22Rv1 (cell line): ENCODE results near the gene WDR72.
"Not testable (repeated sequence)": the region's sequence is repeated elsewhere in the genome, so short reads cannot be mapped to it uniquely, and the experiment has no call there.

Experiments used
- H3K27ac ChIP-seq: fragments of 450-650 bp; 2 replicates; pipeline ENCODE4 v1.5.1; 2017
- CTCF ChIP-seq: fragments of 450-650 bp; IDR thresholded peaks from 2 replicates; pipeline ENCODE4 v1.5.1; 2017; ENCODE audit warnings: mild to moderate bottlenecking
- ZFX ChIP-seq: fragments of 450-650 bp; IDR thresholded peaks from 2 replicates; pipeline ENCODE4 v1.6.1; 2017; ENCODE audit warnings: antibody characterized with exemption, borderline replicate concordance

The WDR72 gene

GRCh38 chr15:53759411-53759931 is at the start of gene WDR72:
TSS of gene WDR72 (minus strand) at chr15:53759663. CDS start at chr15:53733149, 26,514 bp downstream.
- TF ChIP-seq ZFX: no peak
- TF ChIP-seq CTCF: no peak
- H3K27ac ChIP-seq: no peak within 1 kb of the TSS

GRCh38 chr15:53808058-53808706 is 48.7 kb upstream of the WDR72 start:
- TF ChIP-seq CTCF (peak; percentile 80), ZFX (no peak)
- no peak overlapping the region for H3K27ac ChIP-seq

- TF ChIP-seq CTCF (no peak), ZFX (no peak)
- no peak overlapping the region for H3K27ac ChIP-seq
These were observed 48.0 kb upstream of the WDR72 start for GRCh38 chr15:53807501-53807900.

GRCh38 chr15:53802672-53803071 is 43.2 kb upstream of the WDR72 start:
- H3K27ac ChIP-seq: no peak overlapping the region

GRCh38 chr15:53791581-53791980 is 32.1 kb upstream of the WDR72 start:
- TF ChIP-seq ZFX: no peak
- TF ChIP-seq CTCF: no peak
- H3K27ac ChIP-seq: no peak overlapping the region

More at GRCh38 chr15:53802672-53803071, 43.2 kb upstream of the WDR72 start:
- TF ChIP-seq ZFX: no peak
- TF ChIP-seq CTCF: no peak

GRCh38 chr15:53789654-53790375 is 30.4 kb upstream of the WDR72 start:
- H3K27ac ChIP-seq: no peak overlapping the region
- no peak for TF ChIP-seq CTCF
- TF ChIP-seq ZFX: no peak

- TF ChIP-seq CTCF (no peak), ZFX (no peak)
- no peak overlapping the region for H3K27ac ChIP-seq
These were observed 26.9 kb upstream of the WDR72 start for GRCh38 chr15:53786401-53786800.

GRCh38 chr15:53785241-53785640 is 25.8 kb upstream of the WDR72 start:
- not testable (repeated sequence) for H3K27ac ChIP-seq
